BJ (cell line): ENCODE data around the gene HAP1. TPM values are rescaled to one million over a fixed set of nuclear protein-coding genes. Genes with fewer than 3 reads are reported as not detected.

Source experiments
- CTCF ChIA-PET: fragments of 350-600 bp; formaldehyde crosslinking; extraction: SDS; loops from one replicate; lab custom pipeline; 2021; ENCODE audit warnings: antibody characterized with exemption, inconsistent platforms; lab: Yijun Ruan, JAX
- POLR2A ChIA-PET: fragments of 300-600 bp; sonication (Branson Sonifier 250); formaldehyde crosslinking; extraction: SDS; loops from one replicate; lab custom pipeline; 2021; ENCODE audit warnings: antibody characterized with exemption; lab: Charles Lee
- DNase-seq: peaks from one replicate; pipeline ENCODE4 v3.0.0-alpha.2; 2011; ENCODE audit warnings: low read depth
- H3K27me3 ChIP-seq: 2 replicates; pipeline ENCODE4 v1.6.0; 2011; ENCODE audit warnings: low read length; ENCODE audit not compliant: control insufficient read depth, insufficient read depth
- H3K36me3 ChIP-seq: 2 replicates; pipeline ENCODE4 v1.5.1; 2011; ENCODE audit warnings: low read length; ENCODE audit not compliant: control insufficient read depth, insufficient read depth
- H3K4me3 ChIP-seq: 2 replicates; pipeline ENCODE4 v1.5.1; 2011; ENCODE audit warnings: low read depth, mild to moderate bottlenecking, control low read depth, low read length
- CTCF ChIP-seq: IDR thresholded peaks from 2 replicates; pipeline ENCODE4 v1.5.1; 2011; ENCODE audit warnings: low read depth, mild to moderate bottlenecking, control low read depth, inconsistent platforms, low read length, moderate library complexity; ENCODE audit not compliant: insufficient read depth
- polyA plus RNA-seq: library from polyadenylated mRNA; depleted of rRNA; stranded (reverse); fragments of >200 nt; gene quantifications from 2 replicates; pipeline ENCODE4 v1.2.3, GENCODE V29; 2011

HAP1 gene
- polyA plus RNA-seq, 1 experiment = 0.10 TPM

- Histone ChIP-seq H3K36me3 (no peaks in the 10 kb centered on the region), H3K27me3 (peaks cover 23% of the 10 kb centered on the region), H3K4me3 (no peak overlapping the region)
- ChIA-PET POLR2A (no interaction called here), CTCF (interaction anchor here (0.7 to 14.6 kb wide), 3 partner anchors 10 to 62 kb away, joined by 4 to 125 read pairs (median 19); partner anchors contain the start of gene JUP)
- DNase-seq = no peak
- TF ChIP-seq CTCF = no peak
These were observed 4.3 kb upstream of the HAP1 start for GRCh38 chr17:41738801-41739112.

- CTCF ChIA-PET = interaction anchor here (0.5 to 14.6 kb wide), 28 partner anchors 8 to 379 kb away, joined by 3 to 125 read pairs (median 4); partner anchors contain the start of genes FKBP10, JUP and P3H4
- peak; percentile 95 for TF ChIP-seq CTCF
- POLR2A ChIA-PET = interaction anchor here (0.6 to 1.0 kb wide), 2 partner anchors 62 to 127 kb away, joined by 3 to 6 read pairs; partner anchors contain the start of gene KLHL11
- Histone ChIP-seq H3K4me3 (no peak overlapping the region), H3K36me3 (no peaks in the 10 kb centered on the region), H3K27me3 (peaks cover 25% of the 10 kb centered on the region)
- peak; percentile 14 for DNase-seq
These were observed 3.8 kb upstream of the HAP1 start for GRCh38 chr17:41738077-41738800.

GRCh38 chr17:41737680-41738023 lies 3.2 kb upstream of the HAP1 start:
- H3K36me3 ChIP-seq = no peaks in the 10 kb centered on the region
- peaks cover 27% of the 10 kb centered on the region for H3K27me3 ChIP-seq
- no peak for TF ChIP-seq CTCF
- H3K4me3 ChIP-seq = no peak overlapping the region
- ChIA-PET CTCF (interaction anchor here (0.5 to 14.6 kb wide), 28 partner anchors 8 to 380 kb away, joined by 3 to 125 read pairs (median 4); partner anchors contain the start of genes FKBP10, JUP and P3H4), POLR2A (interaction anchor here (1.0 kb wide), 1 partner anchor 63 kb away, joined by 3 read pairs; no protein-coding TSS in a partner anchor)
- no peak for DNase-seq

- no peak for DNase-seq
- no peaks in the 10 kb centered on the region for H3K36me3 ChIP-seq
- H3K27me3 ChIP-seq = peaks cover 31% of the 10 kb centered on the region
- no peak for TF ChIP-seq CTCF
- ChIA-PET CTCF (interaction anchor here (0.5 to 14.6 kb wide), 27 partner anchors 9 to 380 kb away, joined by 3 to 125 read pairs (median 4); partner anchors contain the start of genes FKBP10, JUP and P3H4), POLR2A (interaction anchor here (1.0 kb wide), 1 partner anchor 63 kb away, joined by 3 read pairs; no protein-coding TSS in a partner anchor)
- no peak overlapping the region for H3K4me3 ChIP-seq
These were observed 2.7 kb upstream of the HAP1 start for GRCh38 chr17:41736983-41737679.

GRCh38 chr17:41735744-41736143 lies 1.3 kb upstream of the HAP1 start:
- DNase-seq = no peak
- H3K27me3 ChIP-seq = peaks cover 40% of the 10 kb centered on the region
- no peak for TF ChIP-seq CTCF
- POLR2A ChIA-PET = no interaction called here
- CTCF ChIA-PET = interaction anchor here (0.6 to 14.6 kb wide), 3 partner anchors 51 to 227 kb away, joined by 3 to 125 read pairs (median 4); partner anchors contain the start of gene JUP
- H3K36me3 ChIP-seq = no peaks in the 10 kb centered on the region
- no peak overlapping the region for H3K4me3 ChIP-seq
